Daoy (cell line): ENCODE data around the gene RNF34. TPM values are rescaled to one million over a fixed set of nuclear protein-coding genes. Genes with fewer than 3 reads are reported as not detected.

Experiments used
- DNase-seq: peaks from one replicate; pipeline ENCODE4 v3.0.0-alpha.2; 2015; ENCODE audit warnings: low read depth
- total RNA-seq: library from RNA; depleted of rRNA; stranded (reverse); fragments of >200 nt; shearing (Covaris generic); gene quantifications from 2 replicates; pipeline ENCODE4 v1.2.3, GENCODE V29; 2014; rRNA removed

RNF34 gene
- total RNA-seq, 1 experiment from 2014 or later = 71.9 TPM

DNA sequence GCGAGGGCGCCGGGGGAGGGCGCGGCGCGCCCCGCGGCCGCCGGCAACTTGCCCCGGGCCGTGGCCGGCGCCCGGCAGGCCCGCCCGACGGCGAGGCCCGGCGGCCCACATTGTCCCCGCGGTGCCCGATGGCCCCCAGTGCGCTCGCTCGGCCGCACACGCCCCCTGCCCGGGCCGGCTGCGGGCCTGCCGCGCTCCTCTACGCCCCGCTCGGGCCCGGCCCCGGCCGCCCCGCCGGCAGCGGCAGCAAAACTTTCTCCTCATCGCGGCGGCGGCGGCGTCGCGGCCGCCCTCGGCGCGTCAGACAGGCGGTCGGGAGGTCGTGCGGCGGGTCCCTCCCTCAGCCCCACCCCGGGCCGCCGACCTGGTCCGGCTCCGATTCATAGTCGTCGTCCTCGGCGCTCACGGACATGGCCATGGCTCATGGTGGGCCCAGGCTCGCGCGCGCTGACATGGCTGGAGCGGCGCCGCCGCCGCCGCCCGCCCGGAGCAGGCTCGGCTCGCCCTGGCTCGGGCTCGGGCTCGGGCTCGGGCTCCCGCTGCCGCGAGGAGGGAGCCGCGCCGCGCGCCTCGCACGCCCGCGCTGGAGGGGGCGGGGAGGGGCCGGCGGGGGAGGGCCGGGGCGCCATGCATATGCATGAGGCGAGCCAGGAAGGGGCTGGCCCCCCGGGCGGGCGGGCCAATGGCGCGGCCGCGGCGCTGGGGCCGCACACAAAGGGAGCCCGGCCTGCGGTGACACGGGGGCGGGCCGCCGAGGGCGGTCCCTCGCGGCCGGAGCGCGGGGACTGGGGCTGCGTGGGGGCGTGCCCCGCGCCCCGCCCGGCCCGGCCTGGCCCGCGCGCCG lies 67.1 kb downstream of the RNF34 start:
- DNase-seq = peak; percentile 96

DNA sequence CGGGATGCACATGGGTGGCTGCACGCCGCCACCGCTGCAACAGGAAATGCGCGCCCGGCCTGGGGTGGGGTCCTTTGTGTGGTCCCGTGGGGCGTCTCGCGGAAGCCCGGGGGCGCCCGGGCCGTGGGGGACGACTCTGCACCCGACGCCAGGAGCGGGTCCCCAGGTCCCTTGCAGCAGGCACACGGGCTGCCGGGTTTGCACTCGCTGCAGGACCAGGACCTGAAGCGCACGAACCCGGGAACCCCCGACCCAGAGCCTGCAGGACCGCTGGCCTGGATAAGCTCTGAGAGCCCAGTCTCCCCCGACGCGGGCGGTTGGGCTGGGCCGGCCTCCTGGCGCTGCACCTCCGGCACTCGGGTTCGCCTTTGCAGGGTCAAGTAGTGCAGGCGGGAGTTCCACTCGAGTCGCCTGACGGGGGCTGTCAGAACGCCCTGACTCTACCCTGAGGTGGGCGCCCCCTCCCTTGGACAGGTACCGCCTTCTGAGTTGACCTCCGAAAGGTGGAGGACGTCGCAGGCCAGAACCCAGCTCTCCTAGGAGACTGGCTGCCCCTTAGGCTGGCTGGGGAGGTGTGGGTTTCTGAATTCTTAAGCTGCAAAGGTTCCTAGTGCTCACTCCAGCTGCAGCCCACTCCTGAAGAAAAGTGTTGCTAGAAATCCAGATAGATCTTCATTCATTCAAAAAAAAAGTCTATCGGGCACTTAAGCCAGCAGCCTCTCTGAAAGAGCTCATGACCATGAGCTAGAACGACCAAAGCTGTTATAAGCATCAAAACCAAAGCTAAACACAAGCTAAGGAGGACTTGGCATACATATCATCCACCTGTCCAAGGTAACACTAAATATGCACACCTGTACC lies 68.0 kb downstream of the RNF34 start:
- DNase-seq = peak; percentile 49

DNA sequence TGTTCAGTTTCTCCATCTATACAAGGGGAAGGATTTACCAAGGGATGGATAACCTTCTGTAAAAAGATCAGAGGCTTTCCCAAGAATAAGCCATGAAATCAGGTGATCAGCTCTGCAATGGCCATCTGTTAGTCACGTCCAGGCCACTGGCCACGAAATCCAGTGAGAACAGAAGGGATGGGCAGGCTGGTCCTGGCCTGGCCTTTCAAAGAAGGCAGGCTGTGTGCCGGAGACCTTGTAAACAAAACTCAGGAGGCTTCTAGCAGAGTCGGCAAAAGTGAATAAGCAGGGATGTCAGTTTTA lies 68.5 kb downstream of the RNF34 start:
- no peak for DNase-seq

DNA sequence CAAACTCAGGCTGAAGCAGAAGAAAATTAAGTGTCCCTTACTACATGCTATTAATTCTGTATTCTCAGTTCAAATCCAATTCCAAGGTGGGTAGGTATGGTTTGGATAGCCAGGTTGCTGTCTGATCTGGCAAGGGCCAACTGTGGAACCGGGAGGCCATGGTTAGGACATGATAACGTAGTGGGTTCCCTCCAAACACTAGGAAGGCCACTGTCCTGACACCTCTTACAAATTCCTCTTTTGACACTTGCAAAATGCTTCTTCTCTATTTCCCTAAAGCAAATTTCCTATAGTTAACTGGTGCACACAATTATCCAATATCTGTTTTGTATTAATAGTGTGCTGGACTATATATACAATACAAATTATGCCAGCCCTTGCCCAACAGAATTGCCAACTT lies 70.8 kb downstream of the RNF34 start:
- DNase-seq = no peak

DNA sequence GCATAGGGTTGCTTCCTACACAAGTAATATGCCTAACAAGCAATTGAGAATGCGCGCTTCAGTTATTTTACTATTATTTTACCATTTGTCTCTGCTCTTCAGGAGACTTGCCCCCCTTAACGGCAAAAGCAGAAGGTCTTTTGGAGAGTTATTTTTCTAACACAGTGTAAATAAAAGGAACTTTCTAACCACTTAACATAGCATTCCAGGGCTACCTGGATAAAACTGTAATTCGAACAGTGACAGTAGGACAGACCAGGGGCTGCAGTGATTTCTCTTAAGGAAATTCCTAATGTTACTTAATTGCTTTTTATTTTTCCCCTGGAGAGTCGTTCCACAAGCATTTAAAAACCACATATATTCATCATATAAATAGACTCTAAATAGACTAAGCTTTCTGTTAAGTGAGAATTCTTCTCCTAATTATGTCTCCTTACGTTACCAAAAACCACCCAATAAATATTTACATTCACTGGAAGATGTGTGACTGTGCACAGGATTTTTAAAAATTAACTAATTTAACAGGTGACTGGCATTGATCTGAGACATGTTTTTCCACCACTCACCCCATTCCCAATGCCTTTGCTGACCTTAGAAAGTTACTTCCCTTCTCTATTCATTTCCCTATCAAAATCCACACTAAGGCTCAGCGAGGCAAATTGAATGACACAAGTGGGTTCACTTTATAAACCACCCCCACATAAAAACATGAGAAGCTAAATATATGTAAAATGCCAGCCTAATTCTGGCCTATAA lies 72.4 kb downstream of the RNF34 start:
- no peak for DNase-seq

Other genes starting within 250 kb of the RNF34 start
- 7.8 and 11.7 TPM in 2 replicates for gene P2RX4, start 190.0 kb upstream of the RNF34 start, total RNA-seq
- 5.5 and 7.9 TPM in 2 replicates for gene CAMKK2, start 103.4 kb upstream of the RNF34 start, total RNA-seq
- gene ANAPC5, start 47.7 kb upstream of the RNF34 start, total RNA-seq = 170 and 239 TPM in 2 replicates
- gene KDM2B, start 180.9 kb downstream of the RNF34 start, total RNA-seq = 21.5 and 39.4 TPM in 2 replicates
- 4.4 and 4.5 TPM in 2 replicates for gene ORAI1, start 226.4 kb downstream of the RNF34 start, total RNA-seq